A172 (cell line): ENCODE results near the gene SCN4A. TPM values are rescaled to one million over a fixed set of nuclear protein-coding genes. Genes with fewer than 3 reads are reported as not detected.
"Not testable (repeated sequence)": the region's sequence is repeated elsewhere in the genome, so short reads cannot be mapped to it uniquely, and the experiment has no call there.

Experiments used
- DNase-seq: peaks from one replicate; pipeline ENCODE4 v3.0.0-alpha.2; 2015; ENCODE audit warnings: low spot score
- total RNA-seq: library from RNA; depleted of rRNA; stranded (reverse); fragments of >200 nt; shearing (Covaris generic); gene quantifications from 2 replicates; pipeline ENCODE4 v1.2.3, GENCODE V29; 2014

SCN4A gene
- total RNA-seq, 1 experiment from 2014 or later = not detected

GRCh38 chr17:63984651-63985386 lies 12.1 kb upstream of the SCN4A start:
- DNase-seq = peak; percentile 81

GRCh38 chr17:63984236-63984635 lies 11.5 kb upstream of the SCN4A start:
- no peak for DNase-seq

- no peak for DNase-seq
Measured at GRCh38 chr17:63983320-63983719, 10.6 kb upstream of the SCN4A start.

- not testable (repeated sequence) for DNase-seq
Measured at GRCh38 chr17:63982641-63983040, 9.9 kb upstream of the SCN4A start.

- DNase-seq = no peak
Measured at GRCh38 chr17:63978272-63979200, 5.8 kb upstream of the SCN4A start.

GRCh38 chr17:63976702-63977101 lies 4.0 kb upstream of the SCN4A start:
- DNase-seq = no peak

- no peak for DNase-seq
Measured at GRCh38 chr17:63975541-63976092, 2.9 kb upstream of the SCN4A start.

GRCh38 chr17:63974594-63975192 lies 2.0 kb upstream of the SCN4A start:
- DNase-seq = peak; percentile 88

GRCh38 chr17:63973930-63974593 lies 1.3 kb upstream of the SCN4A start:
- peak; percentile 69 for DNase-seq

GRCh38 chr17:63973247-63973646 lies 529 bp upstream of the SCN4A start:
- no peak for DNase-seq

GRCh38 chr17:63969278-63969677 lies 3.4 kb downstream of the SCN4A start:
- DNase-seq = no peak

- no peak for DNase-seq
Measured at GRCh38 chr17:63967953-63968352, 4.8 kb downstream of the SCN4A start.

- DNase-seq = no peak
Measured at GRCh38 chr17:63966646-63967264, 6.0 kb downstream of the SCN4A start.

GRCh38 chr17:63963123-63963522 lies 9.6 kb downstream of the SCN4A start:
- DNase-seq = no peak

- no peak for DNase-seq
Measured at GRCh38 chr17:63962298-63962744, 10.4 kb downstream of the SCN4A start.

- peak; percentile 39 for DNase-seq
Measured at GRCh38 chr17:63961355-63962212, 11.1 kb downstream of the SCN4A start.

- no peak for DNase-seq
Measured at GRCh38 chr17:63960430-63960829, 12.3 kb downstream of the SCN4A start.

GRCh38 chr17:63960006-63960405 lies 12.7 kb downstream of the SCN4A start:
- DNase-seq = no peak

- DNase-seq = peak; percentile 56
Measured at GRCh38 chr17:63956296-63956920, 16.3 kb downstream of the SCN4A start.

- DNase-seq = no peak
Measured at GRCh38 chr17:63955791-63956190, 16.9 kb downstream of the SCN4A start.
